G401 (cell line): ENCODE results near the gene GVQW3. TPM values are rescaled to one million over a fixed set of nuclear protein-coding genes. Genes with fewer than 3 reads are reported as not detected.
A peak's percentile ranks its signal among the peaks of the same experiment; 100 is the strongest.
"Not testable (repeated sequence)": the region's sequence is repeated elsewhere in the genome, so short reads cannot be mapped to it uniquely, and the experiment has no call there.

Experiments used
- DNase-seq: peaks from one replicate; pipeline ENCODE4 v3.0.0-alpha.2; 2015; ENCODE audit warnings: low spot score
- in situ Hi-C: cut with HindIII; loops from 2 replicates; pipeline ENCODE4 v1.10.0; 2016; ENCODE audit warnings: low sequenced_read_pairs, mixed read lengths
- total RNA-seq: library from RNA; depleted of rRNA; stranded (reverse); fragments of >200 nt; shearing (Covaris generic); gene quantifications from 2 replicates; pipeline ENCODE4 v1.2.3, GENCODE V29; 2014

The GVQW3 gene
- total RNA-seq, 1 experiment from 2014 or later = 1.4 TPM

- in situ Hi-C loops = loop anchor here (10.0 kb wide), 1 partner anchor 64 kb away; the partner anchor contains the start of gene EMSY
- DNase-seq = peak; percentile 23
Measured at GRCh38 chr11:76380159-76380976, 755 bp upstream of the GVQW3 start.

DNA sequence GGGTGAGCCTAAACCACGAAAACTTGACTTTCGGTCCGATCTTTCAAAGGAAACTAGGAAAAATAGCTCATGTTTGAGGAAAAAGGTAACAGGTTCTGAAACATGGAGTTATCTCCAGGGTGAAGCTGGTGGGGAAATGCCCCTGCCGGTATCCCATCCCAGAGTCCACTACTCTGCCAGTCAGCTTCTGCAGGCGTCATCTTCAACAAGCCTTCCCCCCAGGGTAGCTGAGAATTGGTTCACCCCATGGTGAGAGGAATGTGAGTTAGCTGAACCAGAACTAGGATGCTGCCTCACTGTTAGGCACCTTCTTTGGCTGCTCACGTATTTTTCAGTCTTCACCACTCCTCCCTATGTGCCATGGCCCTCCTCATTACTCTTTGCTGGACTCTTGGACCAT lies 1.1 kb downstream of the GVQW3 start:
- in situ Hi-C loops = loop anchor here (10.0 kb wide), 1 partner anchor 63 kb away; the partner anchor contains the start of gene EMSY
- no peak for DNase-seq

- in situ Hi-C loops = loop anchor here (10.0 kb wide), 1 partner anchor 59 kb away; the partner anchor contains the start of gene EMSY
Measured at GRCh38 chr11:76385903-76386302, 4.8 kb downstream of the GVQW3 start.

GRCh38 chr11:76388408-76388807 lies 7.3 kb downstream of the GVQW3 start:
- in situ Hi-C loops = loop anchor here (10.0 kb wide), 1 partner anchor 56 kb away; the partner anchor contains the start of gene EMSY
- DNase-seq = no peak

More at GRCh38 chr11:76385903-76386302, 4.8 kb downstream of the GVQW3 start:
- no peak for DNase-seq

- in situ Hi-C loops = no loop called here
- peak; percentile 69 for DNase-seq
Measured at GRCh38 chr11:76391021-76391420, 9.9 kb downstream of the GVQW3 start.

- in situ Hi-C loops = no loop called here
- no peak for DNase-seq
Measured at GRCh38 chr11:76391811-76392475, 10.8 kb downstream of the GVQW3 start.

DNA sequence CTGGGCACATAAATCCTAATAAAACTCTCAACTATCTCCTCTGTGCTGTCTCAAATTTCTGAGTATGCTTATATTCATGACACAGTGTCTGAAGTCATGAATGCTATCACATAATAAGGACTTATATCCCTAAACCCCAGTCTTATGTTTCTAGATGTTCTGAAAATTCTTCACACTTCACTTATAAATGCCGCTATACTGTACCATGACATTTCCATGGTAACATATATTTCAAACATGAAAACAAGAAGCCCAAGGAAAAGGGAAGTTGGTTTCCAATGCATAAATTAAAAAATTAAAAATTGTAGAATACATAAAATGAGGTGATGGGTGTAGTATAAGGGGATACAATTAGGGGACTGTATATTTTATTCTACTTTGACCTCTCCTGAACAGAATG lies 11.7 kb downstream of the GVQW3 start:
- DNase-seq = no peak

GRCh38 chr11:76394411-76394810 lies 13.3 kb downstream of the GVQW3 start:
- no peak for DNase-seq
- in situ Hi-C loops = no loop called here

More for the DNA sequence above, 11.7 kb downstream of the GVQW3 start:
- in situ Hi-C loops = no loop called here

GRCh38 chr11:76395296-76395695 lies 14.2 kb downstream of the GVQW3 start:
- in situ Hi-C loops = no loop called here
- peak; percentile 66 for DNase-seq

- DNase-seq = no peak
- in situ Hi-C loops = no loop called here
Measured at GRCh38 chr11:76397383-76397782, 16.3 kb downstream of the GVQW3 start.

GRCh38 chr11:76400967-76401366 lies 19.8 kb downstream of the GVQW3 start:
- in situ Hi-C loops = no loop called here
- no peak for DNase-seq

- in situ Hi-C loops, DNase-seq: not testable (repeated sequence)
Measured at GRCh38 chr11:76401484-76401883, 20.4 kb downstream of the GVQW3 start.

- in situ Hi-C loops = no loop called here
- DNase-seq = no peak
Measured at GRCh38 chr11:76406359-76406758, 25.2 kb downstream of the GVQW3 start.

DNA sequence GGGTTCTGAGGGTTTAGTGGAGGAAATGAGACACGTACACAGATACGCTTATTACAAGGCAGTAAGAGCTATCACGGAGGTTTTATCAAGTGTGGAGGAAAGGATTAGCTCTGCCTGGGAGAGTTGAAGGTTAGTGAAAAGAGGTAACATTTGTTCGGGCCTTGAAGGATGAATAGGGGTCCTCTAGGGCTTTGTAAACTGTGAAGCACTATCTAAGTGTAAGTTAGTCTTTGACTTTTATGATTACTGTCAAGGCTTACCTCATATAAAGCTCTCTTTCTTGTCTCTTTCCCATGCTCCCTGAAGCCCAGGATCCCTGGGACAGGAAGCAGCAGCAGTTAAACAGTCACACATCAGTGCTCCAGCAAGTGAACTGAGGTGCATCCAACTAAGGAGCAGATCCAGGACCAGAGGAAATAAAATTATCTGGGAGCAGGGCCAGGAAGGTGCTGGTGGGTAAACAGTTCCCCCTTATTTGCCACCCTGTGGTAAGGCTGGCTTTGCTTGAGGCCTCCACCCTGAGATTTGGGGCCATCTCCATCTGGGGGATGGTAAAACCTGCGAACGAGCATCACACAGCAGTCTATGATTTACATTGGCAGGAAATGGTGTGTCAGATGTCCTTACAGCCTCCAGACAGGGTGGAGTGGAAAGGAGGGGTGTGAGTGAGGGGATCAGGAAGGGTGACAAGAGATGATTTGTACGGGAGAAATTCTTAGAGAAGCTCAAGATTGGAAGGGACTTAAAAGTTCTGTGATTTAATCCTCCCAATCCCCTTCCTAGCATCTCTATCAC lies 27.2 kb downstream of the GVQW3 start:
- peak; percentile 33 for DNase-seq
- in situ Hi-C loops = no loop called here

DNA sequence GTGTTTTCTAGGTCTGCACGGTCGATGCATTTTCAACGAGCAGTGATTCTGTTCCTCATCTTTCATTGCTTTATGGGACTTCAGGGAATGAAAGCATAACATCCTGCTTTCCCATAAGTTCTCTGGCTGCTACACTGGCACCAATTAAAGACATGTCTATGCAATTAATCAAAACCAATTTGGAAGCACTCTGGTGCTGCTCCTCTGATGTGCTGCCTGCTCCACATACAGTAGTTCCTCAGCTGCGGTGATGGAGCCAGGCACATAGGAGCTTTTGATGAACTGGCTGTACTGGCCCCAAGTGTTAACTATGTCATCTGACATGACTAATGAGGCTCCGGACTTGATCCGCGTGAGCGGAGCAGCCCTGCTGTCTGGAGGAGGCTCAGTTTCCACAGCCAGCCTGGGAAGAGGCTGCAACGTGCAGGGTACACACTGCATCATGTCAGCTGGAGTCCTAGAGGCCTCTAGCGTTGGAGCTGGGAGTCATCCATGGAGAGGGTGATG lies 29.8 kb downstream of the GVQW3 start:
- in situ Hi-C loops = no loop called here
- no peak for DNase-seq

GRCh38 chr11:76415073-76415472 lies 34.0 kb downstream of the GVQW3 start:
- DNase-seq = no peak
- in situ Hi-C loops = no loop called here

- DNase-seq = no peak
- in situ Hi-C loops = no loop called here
Measured at GRCh38 chr11:76419896-76420295, 38.8 kb downstream of the GVQW3 start.

DNA sequence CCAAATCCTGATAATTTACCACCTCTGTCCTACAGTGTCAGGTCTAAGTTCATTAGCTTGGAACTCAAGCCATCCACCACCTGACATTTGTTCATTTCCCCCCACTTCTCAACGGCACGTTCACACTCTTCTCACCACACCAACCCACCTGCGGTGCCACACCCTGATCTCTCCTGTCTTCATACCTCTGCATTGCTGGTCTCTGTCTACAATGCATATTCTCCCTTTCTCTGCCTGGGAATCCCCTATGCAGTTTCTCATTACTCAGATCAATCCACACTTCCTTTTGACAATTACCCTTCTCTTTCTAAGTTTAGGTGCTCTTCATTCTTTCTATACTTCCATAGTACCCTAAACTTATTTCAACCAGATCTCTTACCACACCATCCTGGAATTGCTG lies 43.3 kb downstream of the GVQW3 start:
- in situ Hi-C loops = no loop called here
- no peak for DNase-seq

GRCh38 chr11:76424891-76425290 lies 43.8 kb downstream of the GVQW3 start:
- in situ Hi-C loops = no loop called here
- DNase-seq = no peak
